Activated CD4-positive, alpha-beta T cell treated with anti-CD3 and anti-CD28 coated beads for 24 hours (primary cell): ENCODE measurements around the gene PRDX2.

Experiments used
- DNase-seq, 2 donors: peaks; one replicate each; pipeline ENCODE4 v3.0.0-alpha.2; 2020; ENCODE audit warnings: low read depth in 2 of 2

PRDX2 gene

GRCh38 chr19:12779162-12779993 is 22.2 kb downstream of the PRDX2 start:
- DNase-seq: no peak

GRCh38 chr19:12778905-12779161 is 22.8 kb downstream of the PRDX2 start:
- DNase-seq: no peak

- DNase-seq: no peak
These were observed 23.3 kb downstream of the PRDX2 start for GRCh38 chr19:12778017-12778904.

- peak; percentile 77 to 78 for DNase-seq
These were observed 24.2 kb downstream of the PRDX2 start for GRCh38 chr19:12777217-12778016.

GRCh38 chr19:12774588-12775555 is 26.7 kb downstream of the PRDX2 start, which contains the start of gene HOOK2:
HOOK2 (minus strand) TSS chr19:12775552; CDS start chr19:12775449, 103 bp downstream.
- DNase-seq: no peak

GRCh38 chr19:12773571-12773970 is 28.0 kb downstream of the PRDX2 start:
- no peak for DNase-seq

- DNase-seq: no peak
These were observed 29.3 kb downstream of the PRDX2 start for GRCh38 chr19:12772323-12772722.

- no peak for DNase-seq
These were observed 30.7 kb downstream of the PRDX2 start for GRCh38 chr19:12770922-12771321.

GRCh38 chr19:12769689-12770088 is 31.9 kb downstream of the PRDX2 start:
- DNase-seq: peak in 1 of 2 donors; percentile 47

GRCh38 chr19:12767666-12768065 is 33.9 kb downstream of the PRDX2 start:
- DNase-seq: no peak

- no peak for DNase-seq
These were observed 34.5 kb downstream of the PRDX2 start for GRCh38 chr19:12767150-12767549.

GRCh38 chr19:12766051-12766521 is 35.5 kb downstream of the PRDX2 start:
- DNase-seq: peak; percentile 69 to 82

- DNase-seq: no peak
These were observed 36.9 kb downstream of the PRDX2 start for GRCh38 chr19:12764698-12765097.

- no peak for DNase-seq
These were observed 38.5 kb downstream of the PRDX2 start for GRCh38 chr19:12763100-12763499.

- DNase-seq: no peak
These were observed 41.9 kb downstream of the PRDX2 start for GRCh38 chr19:12759686-12760085.

GRCh38 chr19:12757544-12758274 is 43.9 kb downstream of the PRDX2 start:
- DNase-seq: peak; percentile 44 to 46

GRCh38 chr19:12756150-12756883 is 45.3 kb downstream of the PRDX2 start:
- no peak for DNase-seq

GRCh38 chr19:12754465-12755196 is 47.0 kb downstream of the PRDX2 start:
- no peak for DNase-seq
